PC-9 (cell line): ENCODE data around the gene MBNL1.

Source experiments
- EZH2 ChIP-seq: fragments of 200-600 bp; sonication (generic); IDR thresholded peaks from 2 replicates; pipeline ENCODE4 v1.8.0; 2017; ENCODE audit warnings: antibody characterized with exemption, low read depth
- TF ChIP-seq, protein P1 (sequence below): fragments of 200-600 bp; sonication (generic); conservative IDR thresholded peaks from 2 replicates; pipeline ENCODE4 v1.6.1; 2017; ENCODE audit warnings: mixed run types, antibody characterized with exemption, mild to moderate bottlenecking, moderate library complexity

DNA sequence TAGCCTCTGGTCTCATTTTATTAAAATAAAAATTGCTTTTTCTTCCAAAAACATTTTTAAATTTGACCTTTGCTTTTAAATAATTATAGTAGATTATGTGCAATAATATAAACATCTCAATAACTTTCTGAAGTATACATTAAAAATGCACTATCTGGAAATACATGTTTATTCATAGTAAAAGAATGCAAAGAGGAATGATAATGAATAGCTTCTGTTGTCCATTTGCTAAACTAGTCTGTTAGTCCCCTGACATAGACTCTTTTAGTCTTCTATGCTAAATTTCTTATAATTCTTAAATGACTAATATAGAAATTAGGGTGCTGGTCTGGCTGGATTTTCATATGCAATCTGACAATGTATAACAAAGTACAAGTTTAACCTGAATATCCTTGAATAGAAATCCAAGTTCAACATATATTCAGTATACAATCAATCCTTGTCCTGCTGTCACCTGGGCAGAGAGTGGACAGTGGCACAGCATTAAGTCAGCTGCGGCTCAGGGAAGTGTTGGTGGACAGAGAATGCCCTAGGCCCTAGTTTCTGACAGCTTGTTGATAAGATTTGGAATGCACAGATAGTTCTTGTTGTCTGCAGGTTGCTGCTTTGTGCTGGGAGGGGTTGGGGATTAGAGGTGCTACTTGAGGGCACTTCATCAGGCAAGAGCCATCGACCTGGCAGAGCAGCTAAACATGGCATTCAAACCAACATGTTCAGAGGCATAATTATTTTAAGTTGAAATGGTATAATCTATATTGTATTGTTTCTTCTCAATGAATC, 161.7 kb downstream of the MBNL1 start:
- TF ChIP-seq, protein P1, sequence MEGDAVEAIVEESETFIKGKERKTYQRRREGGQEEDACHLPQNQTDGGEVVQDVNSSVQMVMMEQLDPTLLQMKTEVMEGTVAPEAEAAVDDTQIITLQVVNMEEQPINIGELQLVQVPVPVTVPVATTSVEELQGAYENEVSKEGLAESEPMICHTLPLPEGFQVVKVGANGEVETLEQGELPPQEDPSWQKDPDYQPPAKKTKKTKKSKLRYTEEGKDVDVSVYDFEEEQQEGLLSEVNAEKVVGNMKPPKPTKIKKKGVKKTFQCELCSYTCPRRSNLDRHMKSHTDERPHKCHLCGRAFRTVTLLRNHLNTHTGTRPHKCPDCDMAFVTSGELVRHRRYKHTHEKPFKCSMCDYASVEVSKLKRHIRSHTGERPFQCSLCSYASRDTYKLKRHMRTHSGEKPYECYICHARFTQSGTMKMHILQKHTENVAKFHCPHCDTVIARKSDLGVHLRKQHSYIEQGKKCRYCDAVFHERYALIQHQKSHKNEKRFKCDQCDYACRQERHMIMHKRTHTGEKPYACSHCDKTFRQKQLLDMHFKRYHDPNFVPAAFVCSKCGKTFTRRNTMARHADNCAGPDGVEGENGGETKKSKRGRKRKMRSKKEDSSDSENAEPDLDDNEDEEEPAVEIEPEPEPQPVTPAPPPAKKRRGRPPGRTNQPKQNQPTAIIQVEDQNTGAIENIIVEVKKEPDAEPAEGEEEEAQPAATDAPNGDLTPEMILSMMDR, result no peak
- no peak for TF ChIP-seq EZH2
